HG03064 (cell line): Measurements from ENCODE around the gene KIF2C.
A peak's percentile ranks its signal among the peaks of the same experiment; 100 is the strongest.
"Not testable (repeated sequence)": the region's sequence is repeated elsewhere in the genome, so short reads cannot be mapped to it uniquely, and the experiment has no call there.

Source experiments
- ATAC-seq: cut with Tn5 transposase; IDR thresholded peaks from one replicate; pipeline ENCODE4 v1.9.1; 2021; ENCODE audit warnings: low read depth; ENCODE audit not compliant: unreplicated experiment

KIF2C gene

DNA sequence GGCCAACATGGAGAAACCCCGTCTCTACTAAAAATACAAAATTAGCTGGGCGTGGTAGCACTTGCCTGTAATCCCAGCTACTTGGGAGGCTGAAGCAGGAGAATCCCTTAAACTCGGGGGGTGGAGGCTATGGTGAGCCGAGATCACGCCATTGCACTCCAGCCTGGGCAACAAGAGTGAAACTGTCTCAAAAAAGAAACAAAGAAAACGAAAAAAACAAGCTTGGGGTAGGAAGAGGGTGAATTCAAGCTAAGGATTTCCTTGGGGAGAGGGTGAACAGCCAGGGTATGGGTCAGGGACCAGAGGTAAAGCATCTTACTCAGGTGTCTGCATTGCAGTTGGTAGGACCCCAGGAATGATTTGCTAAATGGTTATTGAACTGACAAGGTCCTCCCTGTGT, 26.8 kb downstream of the KIF2C start:
- not testable (repeated sequence) for ATAC-seq

DNA sequence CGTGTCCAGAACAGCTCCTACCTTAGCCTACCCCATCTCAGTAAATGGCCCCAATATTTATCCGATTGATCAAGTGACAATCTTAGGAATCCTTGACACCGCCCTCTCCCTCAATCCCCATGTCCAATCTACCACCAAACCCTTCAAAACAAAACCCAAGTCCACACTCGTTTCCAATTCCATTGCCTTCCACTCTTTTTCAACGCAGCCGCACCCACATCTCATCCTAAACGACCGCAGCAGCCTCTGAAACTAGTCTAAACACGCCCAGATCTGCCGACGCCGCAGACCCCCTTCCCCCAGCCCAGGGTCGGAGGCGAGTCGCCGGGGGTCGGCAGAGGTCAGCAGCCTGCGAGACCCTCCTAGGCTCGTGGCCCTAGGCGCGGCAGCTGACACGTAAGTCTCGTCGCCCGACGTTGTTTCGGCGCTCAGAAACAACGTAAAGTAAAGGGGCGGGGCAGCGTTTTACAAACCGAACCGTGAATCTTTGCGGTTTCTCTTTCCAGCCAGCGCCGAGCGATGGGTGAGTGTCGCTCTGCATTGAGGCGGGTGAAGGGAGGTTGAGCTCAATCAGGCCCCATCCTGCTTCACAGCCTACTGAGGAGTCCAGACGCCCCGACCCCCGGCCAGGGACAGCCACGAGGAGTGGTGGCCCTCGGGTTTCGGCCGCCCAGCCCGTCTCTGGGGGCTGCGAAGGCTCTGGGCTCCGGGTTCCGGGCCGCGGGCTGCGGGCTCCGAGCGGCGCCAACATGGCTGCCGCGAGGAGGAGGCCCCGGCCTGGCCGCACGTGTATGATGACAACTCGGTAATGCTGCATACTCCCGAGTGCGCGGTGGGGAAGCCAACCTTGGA, 35.7 kb downstream of the KIF2C start, which contains the start of gene RPS8:
Gene RPS8, plus strand, starts transcription at position 463 of the 852 bp plus-strand sequence. Its CDS starts 57 bp downstream, at position 520.
- ATAC-seq = peak; percentile 68

DNA sequence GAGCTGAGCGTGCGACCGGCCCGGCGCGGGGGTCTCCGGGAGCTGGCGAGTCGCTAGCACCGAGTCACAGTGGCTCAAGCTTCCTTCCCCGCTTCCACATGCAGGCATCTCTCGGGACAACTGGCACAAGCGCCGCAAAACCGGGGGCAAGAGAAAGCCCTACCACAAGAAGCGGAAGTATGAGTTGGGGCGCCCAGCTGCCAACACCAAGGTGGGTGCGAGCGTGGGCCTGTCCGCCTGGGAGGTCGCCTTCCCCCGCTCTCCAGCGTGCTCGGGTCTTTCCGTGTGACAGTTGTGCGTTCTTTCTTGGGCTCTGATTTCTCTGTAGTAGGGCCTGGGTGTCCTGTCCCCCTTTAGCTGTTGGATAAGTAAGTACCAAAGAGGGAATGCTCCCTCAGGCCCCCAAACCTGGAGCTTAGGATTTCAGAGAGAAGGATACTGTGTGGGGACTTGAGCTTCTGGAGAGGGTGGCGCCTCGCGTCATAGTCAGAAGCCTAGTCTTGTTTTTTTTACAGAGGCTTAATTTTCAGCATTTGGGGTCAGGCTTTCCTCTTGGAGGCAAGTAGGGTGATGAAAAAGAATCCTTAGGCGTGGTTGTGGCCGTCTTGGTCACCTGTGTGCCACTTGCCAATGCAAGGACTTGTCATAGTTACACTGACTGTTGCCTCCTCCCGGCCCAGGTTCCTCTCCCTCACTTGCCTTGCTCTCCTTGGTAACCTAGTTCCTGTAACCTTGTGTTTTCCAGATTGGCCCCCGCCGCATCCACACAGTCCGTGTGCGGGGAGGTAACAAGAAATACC, 36.5 kb downstream of the KIF2C start:
- ATAC-seq = peak; percentile 25

DNA sequence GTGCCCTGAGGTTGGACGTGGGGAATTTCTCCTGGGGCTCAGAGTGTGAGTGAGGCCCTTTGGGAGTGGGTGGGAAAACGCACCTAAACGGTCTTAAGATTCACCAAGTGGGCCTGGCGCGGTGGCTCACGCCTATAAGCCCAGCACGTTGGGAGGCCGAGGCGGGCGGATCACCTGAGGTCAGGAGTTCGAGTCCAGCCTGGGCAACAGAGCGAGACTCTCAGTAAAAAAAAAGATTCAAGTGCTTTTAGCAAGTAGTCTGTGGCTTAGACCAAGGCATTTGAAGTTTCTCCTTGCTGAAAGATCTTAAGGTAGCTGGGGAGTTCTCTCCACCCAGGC, 37.1 kb downstream of the KIF2C start:
- ATAC-seq = no peak

DNA sequence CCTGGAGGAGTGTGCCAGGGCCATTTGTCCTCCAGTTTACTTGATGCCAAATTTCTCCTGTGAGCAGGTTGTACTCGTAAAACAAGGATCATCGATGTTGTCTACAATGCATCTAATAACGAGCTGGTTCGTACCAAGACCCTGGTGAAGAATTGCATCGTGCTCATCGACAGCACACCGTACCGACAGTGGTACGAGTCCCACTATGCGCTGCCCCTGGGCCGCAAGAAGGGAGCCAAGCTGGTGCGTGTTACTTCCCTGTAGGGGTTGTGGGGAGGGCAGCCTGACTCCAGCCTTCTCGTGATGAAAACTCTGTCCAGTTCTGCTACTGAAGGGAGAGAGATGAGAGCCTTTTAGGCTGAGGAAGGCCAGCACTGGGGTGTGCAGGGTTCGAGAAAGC, 37.9 kb downstream of the KIF2C start:
- no peak for ATAC-seq

DNA sequence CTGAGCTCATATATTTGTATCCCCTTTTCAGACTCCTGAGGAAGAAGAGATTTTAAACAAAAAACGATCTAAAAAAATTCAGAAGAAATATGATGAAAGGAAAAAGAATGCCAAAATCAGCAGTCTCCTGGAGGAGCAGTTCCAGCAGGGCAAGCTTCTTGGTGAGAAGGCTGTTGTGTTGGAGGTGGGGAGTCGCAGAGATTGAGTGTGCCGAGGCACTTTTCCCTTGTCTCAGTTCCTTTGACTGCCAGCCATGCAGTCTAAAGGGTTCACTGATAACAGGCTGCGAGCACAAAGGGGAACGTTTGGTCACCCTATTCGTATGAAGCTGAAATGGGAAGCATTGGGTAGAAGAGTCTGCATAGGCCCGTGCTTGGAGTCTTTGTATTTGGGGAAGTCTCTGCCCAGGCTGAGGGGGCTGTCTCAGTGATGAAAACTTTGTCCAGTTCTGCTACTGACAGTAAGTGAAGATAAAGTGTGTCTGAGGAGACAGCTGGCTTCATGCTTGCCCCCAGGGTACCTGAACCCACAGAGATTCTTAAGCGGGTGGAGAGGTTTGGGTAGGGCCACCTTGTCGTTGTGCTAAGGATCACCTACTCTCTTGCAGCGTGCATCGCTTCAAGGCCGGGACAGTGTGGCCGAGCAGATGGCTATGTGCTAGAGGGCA, 38.5 kb downstream of the KIF2C start:
- no peak for ATAC-seq

DNA sequence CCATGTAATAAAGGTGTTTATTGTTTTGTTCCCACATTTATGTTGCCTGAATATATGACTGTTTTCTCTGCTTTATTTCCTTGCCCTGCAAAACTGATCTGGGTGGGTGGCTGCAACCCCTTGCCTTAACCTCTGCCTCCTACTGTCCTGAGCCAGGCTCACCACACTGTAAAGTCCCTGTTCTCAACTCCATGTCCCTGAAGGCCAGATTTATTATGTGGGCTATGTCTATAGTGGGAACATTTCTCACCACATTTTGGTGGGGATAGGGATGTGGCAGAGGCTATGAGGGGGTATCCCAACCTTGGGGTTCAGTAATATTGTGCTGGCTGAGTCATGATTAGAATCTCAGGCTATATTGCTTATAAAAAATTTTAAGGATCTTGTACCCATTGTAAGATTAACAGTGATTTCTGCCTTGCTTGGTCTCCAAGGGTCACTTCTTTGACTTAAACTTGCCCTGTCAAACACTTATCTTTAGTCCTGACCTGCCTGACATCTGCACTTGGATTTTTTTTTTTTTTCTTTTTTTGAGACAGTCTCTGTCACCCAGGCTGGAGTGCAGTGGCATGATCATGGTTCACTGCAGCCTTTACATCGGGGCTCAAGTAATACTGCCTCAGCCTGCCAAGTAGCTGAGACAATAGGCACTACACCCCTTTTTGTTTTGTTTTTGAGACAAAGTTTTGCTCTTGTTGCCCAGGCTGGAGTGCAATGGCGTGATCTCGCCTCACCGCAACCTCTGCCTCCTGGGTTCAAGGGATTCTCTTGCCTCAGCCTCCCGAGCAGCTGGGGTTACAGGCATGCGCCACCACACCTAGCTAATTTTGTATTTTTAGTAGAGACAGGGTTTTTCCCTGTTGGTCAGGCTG, 39.3 kb downstream of the KIF2C start:
- ATAC-seq = no peak

DNA sequence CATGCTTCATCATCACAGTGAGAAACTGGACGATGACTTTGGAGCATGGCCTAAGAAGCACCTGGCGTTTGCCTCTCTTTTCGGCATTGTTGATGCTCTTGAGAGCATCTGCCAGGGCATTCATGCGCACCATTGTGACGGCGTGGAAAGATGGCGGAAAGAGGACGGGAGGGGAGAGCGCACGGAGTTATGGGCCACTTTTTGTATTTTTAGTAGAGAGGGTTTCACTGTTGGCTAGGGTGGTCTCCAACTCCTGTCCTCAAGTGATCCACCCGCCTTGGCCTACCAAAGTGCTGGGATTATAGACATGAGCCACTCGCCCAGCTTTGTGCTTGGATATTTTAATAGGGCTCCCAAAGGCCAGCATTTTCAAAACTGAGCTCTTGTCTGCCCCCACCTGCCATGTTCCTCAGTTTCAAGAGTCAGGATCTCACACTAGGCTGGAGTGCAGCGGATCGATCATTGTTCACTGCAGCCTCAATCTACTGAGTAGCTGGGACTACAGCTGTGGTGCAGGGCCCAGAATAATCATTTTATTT, 41.0 kb downstream of the KIF2C start:
- ATAC-seq = no peak

DNA sequence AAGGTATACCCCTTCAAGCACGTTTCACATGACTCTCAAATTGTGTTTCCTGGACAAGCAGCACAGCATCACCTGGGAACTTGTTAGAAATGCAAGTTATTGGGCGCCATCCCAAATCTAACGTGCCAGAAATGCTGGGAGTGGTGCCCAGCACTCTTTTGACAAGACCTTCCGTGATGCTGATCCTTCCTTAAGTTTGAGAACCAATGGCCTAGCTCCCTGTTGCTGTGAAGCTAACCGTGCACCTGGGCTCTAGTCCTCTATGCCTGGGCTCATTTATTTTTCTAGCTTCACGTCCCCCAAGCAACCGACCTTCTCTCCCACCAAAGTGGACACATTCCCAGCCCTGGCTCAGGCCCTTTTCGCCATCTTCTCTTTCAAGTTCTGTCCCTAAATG, 44.1 kb downstream of the KIF2C start:
- ATAC-seq = no peak

DNA sequence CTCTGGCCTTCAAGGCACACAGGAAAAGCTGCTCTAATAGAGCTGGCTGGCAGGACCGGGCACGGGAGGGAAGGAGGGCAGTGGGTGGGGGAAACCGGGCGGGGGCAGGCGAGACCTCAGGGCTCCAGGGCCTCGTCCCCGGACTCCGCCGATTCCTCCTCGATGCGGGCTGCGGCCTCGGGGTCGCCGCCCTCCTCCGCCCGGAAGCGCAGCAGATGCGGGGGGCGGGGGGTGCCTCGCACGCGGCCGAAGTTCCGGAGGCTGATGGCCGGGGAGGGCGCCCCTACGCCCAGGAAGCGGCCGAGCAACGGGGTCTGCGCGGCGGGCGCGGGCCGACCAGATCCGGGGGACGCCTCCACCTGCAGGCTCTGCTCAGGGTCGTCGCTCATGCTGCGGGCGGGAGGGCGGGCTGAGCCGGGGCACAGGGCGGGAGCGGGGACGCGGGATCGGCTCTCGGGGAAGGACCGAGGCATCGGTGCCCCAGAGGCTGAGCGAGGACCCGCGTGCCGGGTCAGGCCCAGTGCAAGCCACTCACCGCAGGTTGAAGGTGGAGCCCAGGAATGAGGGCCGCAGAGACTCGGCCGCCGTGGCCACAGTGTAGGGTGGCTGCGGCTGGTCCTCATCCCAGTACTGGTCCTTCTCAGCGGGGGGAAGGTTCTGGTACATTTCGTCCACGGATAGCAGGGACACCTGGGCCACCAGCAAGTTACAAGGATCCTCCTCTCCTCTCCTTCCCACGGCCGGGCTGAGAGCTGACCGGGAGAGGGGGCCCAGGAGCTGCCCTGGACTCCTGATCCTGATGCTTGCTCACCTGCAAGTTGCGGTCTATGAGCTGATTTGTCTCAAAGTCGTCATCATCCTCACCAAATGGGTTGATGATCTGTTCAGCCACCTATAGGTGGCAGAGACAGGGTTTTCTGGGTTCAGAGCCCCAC, 44.7 kb downstream of the KIF2C start:
- ATAC-seq = no peak

DNA sequence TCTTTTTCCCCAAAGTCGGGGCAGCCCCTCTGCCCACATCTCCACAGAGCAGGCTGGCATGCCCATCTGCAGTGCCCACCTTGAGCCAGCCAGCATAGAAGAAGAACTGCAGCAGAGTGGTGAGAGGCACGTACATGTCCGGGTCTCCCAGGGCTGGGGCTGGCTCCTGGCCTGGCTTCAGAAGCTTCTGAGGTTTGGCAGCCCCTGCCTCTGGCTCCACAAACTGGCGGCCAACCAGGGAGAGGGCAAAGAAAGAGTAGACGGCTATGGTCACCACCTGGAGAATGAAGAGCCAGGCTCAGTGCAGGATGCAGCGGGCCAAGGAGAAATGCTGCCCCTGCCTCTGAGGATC, 45.4 kb downstream of the KIF2C start:
- no peak for ATAC-seq

DNA sequence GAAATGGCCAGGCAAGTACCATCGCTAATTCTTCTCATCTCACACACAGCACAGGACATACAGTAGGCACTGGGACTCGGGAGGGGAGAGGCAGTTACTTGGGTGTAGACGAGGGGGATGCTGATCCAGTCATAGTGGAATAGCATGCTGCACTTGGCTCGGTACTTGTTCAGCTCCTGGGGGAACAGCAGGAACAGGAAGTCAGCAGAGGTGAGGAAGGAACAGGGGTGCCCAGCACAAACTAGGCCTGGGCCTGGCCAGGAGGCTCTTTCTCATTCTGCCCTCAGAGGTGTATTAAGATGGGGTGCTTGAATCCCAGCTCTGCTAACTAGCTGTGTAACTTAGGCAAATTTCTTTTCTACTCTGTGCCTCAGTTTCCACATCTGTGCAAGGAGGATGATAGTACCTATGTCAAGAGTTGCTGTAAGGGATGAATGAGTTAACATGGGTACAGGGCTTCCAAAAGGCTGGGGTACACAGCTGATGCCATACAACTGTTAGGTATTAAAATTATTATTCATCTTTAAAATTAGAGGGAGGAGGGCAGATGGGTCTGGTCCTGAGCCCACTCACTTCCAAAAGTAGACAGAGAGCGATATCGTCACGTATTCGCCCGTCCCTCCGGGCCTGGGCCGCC, 46.0 kb downstream of the KIF2C start:
- ATAC-seq = no peak

DNA sequence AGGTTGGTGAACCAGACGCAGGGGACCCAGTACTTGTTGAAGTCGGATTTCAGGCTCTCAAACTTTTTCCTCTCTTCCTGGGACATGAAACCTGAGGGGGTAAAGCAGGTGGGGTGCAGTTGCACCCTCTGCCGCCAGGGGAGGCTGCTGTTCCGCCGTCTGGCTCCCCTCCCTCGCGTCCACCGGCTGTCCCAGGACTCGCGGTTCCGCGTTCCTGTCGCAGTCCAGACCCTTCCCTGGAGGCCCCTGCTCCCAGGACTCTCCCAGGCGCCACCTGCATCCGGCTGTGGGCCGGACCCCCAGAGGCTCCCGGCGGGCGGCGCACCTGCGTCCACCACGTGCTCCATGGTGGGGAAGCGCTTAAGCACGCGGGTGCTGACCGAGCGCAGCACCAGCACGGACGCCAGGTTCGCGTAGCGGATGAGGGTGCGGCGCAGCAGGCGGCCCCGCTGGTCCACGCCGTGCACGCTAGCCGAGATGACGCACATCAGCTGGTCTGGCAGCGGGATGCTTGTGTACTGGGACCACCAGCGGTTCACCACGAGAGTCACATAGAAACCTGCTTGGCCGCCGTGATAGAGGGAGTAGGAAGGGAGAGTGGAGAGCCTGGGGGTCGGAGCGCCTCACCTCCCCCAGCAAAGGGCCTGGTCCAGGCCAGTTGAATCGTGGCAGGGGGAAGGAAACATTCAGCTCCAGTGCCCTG, 46.7 kb downstream of the KIF2C start:
- no peak for ATAC-seq

DNA sequence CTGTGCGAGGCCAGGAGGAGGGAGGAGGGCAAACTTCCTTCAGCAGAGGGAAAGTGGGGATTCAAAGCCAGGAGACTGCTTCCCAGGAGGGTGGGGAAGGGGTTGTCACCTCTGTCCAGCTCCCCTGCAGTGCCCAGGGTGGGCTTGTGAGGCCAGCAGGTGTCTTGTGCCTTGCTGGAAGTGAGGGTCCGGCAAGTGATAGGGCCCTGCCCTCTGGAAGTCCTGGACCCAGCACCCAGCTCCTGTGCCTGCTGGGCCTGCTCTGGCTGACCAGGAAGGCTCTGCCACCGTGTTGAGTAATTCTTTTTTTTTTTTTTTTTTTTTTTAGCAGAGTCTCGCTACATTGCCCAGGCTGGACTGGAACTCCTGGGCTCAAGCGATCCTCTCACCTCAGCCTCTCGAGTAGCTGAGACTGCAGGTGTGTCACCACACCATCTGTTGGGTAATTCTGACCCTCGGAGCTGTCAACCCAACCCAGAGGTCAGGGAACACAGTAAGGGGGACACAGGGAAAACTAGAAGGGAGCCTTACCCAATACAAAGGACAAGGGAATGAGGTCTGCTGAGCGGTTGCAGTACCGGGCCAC, 47.3 kb downstream of the KIF2C start:
- no peak for ATAC-seq

DNA sequence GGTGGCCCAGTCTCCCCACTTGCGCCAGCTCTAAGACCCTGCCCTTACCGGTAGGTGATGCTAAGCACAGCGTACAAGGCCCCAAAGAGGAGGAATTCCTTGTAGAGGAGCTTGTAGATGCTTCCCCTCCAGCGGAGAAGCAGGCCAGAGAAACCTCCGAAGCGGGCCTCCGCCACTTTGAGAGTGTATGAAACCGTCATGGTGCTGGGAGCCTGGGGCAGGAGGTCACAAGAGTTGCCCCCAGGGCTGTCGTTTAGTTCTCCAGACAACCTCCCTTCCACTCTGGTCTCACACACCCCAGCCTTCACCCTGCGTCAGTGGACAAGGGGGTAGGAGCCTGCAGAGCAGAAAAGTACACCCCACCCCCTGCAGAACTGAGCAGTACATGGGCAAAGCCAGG, 47.9 kb downstream of the KIF2C start:
- ATAC-seq = no peak

DNA sequence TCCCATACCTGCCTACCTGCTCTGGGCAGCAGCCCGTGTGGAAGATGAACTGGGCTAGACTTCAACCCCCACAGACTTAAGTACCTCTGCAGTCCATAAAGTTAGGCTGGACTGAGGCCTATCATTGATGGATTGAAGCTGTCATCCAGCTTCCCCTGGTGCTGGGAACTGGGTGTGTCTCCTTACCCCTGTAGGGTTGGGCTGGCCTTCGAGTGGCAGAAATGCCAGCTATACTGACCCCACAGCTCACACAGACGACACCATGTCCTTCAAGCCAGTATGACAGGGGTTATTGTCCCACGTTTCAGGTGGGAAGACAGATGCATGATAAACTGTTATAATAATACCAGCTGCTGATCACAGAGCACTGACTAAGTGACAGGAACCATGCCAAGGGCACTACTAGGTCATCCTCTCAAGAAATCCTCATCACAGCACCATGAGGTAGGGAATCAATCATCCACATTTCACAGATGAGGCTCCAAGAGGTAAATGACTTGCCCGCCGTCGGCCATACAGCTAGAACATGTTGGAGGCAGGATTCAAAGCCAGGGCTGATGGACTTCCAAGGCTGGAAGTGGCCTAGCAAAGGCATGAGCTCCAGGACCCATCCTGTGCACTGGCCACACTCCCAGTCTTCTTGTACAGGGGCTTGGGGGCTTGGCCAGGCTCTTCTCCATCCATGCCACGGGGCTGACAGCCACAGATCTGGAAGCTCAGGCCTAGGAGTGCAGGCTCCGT, 48.7 kb downstream of the KIF2C start, which contains the start of gene BEST4:
Gene BEST4, minus strand, starts transcription at position 51 of the 741 bp plus-strand sequence. CDS start 465 bp downstream, outside the sequence.
- ATAC-seq = no peak
